ENCODE results near the gene ASTL. TPM values are rescaled to one million over a fixed set of nuclear protein-coding genes. Genes with fewer than 3 reads are reported as not detected.
"Not testable (repeated sequence)": the region's sequence is repeated elsewhere in the genome, so short reads cannot be mapped to it uniquely, and the experiment has no call there.

The ASTL gene
- total RNA-seq (2014; rRNA removed; shearing (Covaris generic)): 0.17 TPM in 1 of 2 replicates, not detected in the other

DNA sequence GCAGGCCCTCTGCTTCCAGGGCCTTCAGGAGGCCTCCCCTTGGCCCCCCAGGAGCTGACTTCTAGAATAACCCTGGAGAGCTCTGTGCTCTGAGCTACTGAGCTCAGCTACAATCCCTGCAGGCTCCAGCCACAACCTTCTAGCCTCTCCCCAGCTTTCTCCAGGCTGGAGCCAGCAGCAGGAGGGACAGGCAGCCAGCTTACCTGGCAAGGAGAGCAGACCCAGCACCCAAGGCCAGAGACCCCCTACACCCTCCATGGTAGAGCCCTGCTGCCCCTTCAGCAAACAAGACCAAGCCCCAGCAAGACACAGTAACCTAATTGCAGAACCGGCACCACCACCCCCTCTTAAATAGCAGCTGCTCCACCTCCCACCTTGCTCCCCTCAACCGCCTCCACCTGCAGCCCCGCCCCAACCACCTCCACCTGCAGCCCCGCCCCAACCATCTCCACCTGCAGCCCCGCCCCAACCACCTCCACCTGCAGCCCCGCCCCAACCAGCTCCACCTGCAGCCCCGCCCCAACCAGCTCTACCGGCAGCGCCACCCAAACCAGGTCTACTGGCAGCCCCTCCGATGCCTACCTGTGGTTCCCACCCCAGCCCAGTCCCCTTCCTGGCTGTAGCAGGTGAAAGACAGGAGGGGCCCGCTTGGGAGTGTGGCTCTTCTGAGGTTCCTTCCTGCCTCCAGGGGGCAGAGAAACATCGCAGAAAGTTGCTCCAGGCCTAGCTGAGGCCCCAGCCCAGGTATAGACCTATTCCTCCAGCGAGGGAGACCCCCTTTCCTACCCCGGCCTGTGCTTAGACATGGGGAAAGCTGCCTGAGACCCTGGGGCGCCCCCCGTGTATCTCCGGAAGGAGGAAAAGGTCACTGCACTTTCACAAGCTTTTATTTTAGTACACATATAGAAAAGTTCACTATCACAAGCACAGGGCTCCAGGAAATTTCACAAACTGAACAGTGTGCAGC, at the start of gene ASTL:
Gene ASTL, minus strand, starts transcription at position 324 of the 967 bp plus-strand sequence. Its CDS starts 66 bp downstream, at position 258.
- DNase-seq (ENCODE audit: low read depth): peak; percentile 58

DNA sequence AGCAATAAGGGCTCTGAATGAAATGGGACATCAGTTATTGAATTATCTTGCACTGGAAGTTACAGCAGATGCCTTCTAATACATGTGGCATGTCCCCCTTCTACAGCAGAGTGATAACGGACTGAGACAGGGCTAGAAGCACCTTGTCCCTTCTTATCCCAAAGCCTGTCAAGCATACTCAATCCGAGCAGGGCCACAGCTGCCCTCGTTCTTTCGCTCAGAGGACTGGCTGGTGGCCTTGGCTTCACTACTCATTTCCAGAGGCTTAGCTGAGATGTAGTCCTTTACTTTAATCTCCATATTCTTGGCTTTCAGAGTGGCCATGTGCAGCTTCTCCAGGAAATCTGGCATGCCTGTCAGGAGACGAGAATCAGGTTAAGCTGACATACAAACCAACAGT, 48.3 kb upstream of the ASTL start:
- no peak for DNase-seq (ENCODE audit: low read depth)

- no peak for DNase-seq (ENCODE audit: low read depth)
These were observed 47.2 kb upstream of the ASTL start for GRCh38 chr2:96185516-96185915.

DNA sequence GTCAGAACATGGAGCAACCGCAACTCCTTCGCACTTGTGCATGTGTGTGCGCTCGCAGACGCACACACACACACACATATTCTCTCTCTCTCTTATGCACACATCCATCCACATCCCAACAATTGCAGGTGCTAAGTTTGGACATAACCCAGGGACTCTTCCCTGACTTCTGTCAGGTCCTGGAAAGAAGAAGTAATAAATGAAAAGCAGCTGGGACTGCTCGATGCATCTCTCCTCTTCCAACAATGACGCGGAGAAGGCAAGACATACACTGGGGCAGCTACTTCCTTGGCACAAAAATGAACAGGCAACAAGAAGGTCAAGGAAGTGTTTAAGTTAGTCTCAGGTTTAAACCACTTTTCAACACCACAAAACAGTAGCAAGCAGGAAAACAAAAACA, 46.7 kb upstream of the ASTL start:
- DNase-seq (ENCODE audit: low read depth): no peak

DNA sequence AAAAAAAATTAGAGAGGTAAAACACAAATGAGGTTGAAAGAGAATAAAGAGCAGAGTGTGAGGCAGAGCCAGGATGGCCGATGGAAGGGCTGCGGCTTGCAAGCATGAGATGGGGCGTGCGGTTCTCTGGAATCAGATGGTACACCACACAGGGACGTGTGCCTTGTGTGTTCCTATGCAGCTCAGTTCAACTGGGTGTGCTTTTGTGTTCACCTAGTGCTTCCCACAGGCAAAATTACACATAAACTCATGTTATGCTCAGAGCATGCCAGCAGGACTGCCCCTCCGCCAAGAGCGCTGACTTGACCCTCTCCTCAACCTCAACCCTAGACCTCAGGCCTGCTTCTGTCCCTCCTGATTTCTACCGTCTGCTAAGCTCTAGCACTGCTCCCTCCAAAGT, 45.9 kb upstream of the ASTL start:
- no peak for DNase-seq (ENCODE audit: low read depth)

GRCh38 chr2:96181529-96181928, 43.2 kb upstream of the ASTL start:
- no peak for DNase-seq (ENCODE audit: low read depth)

- no peak for DNase-seq (ENCODE audit: low read depth)
These were observed 42.2 kb upstream of the ASTL start for GRCh38 chr2:96180521-96180920.

GRCh38 chr2:96180002-96180401, 41.7 kb upstream of the ASTL start:
- DNase-seq (ENCODE audit: low read depth): no peak

- DNase-seq (ENCODE audit: low read depth): no peak
These were observed 38.4 kb upstream of the ASTL start for GRCh38 chr2:96176661-96177060.

DNA sequence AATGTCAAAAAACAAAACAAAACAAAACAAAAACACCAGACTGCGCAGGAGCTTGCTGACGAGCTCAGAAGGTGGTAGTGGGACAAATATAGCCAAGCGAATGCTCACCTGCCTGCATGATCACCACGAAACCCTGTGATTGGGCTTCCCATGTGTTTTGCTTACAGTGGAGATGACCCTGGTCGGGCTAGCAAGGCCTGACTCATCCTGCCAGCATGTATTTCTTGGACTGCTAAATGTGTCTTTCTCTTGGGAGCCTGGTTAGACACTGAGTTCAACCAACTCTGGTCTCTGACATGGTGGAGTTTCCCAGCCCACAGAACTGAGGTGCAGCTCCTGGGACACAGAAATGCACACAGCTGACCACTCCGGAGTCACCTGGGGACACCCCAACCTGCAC, 37.6 kb upstream of the ASTL start:
- peak; percentile 67 for DNase-seq (ENCODE audit: low read depth)

- DNase-seq (ENCODE audit: low read depth): peak; percentile 73
These were observed 36.2 kb upstream of the ASTL start for GRCh38 chr2:96174251-96175144.

- DNase-seq (ENCODE audit: low read depth): no peak
These were observed 33.5 kb upstream of the ASTL start for GRCh38 chr2:96171831-96172230.

DNA sequence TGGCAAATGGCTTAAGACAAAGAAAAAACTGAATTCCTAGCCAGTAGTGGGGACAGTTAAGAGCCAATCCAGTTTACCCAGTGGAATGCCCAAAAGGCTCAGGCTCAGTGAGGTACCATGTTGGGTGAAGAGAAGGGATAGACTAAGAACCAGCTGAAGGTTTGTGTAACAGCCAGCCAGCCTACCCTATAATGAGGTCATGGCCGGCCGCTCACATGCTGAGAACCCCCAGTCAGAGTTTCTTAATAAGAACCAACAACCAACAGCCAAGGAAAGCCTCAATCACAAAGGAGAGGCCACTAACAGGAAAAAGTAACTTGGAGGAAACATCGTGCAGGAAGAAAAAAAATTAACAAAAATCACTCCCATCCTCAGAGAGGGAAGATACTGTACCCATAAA, 32.3 kb upstream of the ASTL start:
- no peak for DNase-seq (ENCODE audit: low read depth)

DNA sequence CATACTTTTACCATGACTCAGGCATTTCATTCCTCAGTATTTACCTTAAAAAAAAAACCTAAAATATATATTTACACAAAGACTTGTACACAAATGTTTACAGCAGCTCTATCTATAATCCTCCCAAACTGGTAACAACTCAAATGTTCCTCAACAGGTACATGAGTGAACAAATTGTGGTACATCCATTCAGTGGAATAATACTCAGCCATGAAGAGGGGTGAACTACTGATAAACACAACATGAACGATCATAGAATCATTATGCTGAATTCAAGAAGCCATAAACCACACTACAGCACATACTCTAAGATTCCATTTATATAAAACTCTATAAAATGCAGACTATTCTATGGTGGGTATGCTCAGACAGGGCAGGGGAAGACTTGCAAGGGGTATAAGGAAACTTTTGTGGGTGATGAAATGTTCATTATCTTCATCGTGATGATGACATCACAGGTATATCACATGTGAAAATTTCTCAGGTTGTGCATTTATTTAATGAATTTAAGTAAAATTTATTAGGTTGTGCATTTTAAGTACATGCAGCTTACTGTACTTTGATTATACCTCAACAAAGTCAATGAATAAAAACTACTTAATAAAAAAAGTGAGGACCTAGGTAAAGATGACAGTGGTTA, 31.7 kb upstream of the ASTL start:
- DNase-seq (ENCODE audit: low read depth): no peak

DNA sequence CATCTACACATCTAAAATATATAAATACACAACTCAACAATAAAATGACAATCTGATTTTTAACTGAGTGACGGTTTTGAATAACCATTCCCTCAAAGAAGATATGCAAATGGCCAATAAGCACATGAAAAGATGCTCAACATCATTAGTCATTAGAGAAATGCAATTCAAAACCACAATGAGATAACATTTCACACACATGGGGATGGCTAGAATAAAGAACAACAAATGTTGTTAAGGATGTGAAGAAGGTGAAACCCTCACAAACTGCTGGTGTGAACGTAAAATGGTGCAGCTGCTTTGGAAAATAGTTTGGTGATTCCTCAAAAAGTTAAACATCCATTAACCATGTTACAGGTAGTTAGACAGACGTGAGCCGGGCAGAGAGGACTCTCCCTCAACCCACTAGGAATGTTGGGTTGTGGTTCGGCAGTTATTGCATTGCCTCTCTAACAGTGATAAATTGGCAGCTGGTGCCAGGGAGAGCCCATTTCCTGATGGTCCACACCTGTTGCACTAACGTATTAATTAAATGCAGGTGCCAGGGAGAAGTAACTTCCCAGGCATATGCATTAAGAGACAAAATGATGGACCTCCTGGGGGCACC, 29.2 kb upstream of the ASTL start:
- peak; percentile 74 for DNase-seq (ENCODE audit: low read depth)

- no peak for DNase-seq (ENCODE audit: low read depth)
These were observed 26.3 kb upstream of the ASTL start for GRCh38 chr2:96164459-96165184.

DNA sequence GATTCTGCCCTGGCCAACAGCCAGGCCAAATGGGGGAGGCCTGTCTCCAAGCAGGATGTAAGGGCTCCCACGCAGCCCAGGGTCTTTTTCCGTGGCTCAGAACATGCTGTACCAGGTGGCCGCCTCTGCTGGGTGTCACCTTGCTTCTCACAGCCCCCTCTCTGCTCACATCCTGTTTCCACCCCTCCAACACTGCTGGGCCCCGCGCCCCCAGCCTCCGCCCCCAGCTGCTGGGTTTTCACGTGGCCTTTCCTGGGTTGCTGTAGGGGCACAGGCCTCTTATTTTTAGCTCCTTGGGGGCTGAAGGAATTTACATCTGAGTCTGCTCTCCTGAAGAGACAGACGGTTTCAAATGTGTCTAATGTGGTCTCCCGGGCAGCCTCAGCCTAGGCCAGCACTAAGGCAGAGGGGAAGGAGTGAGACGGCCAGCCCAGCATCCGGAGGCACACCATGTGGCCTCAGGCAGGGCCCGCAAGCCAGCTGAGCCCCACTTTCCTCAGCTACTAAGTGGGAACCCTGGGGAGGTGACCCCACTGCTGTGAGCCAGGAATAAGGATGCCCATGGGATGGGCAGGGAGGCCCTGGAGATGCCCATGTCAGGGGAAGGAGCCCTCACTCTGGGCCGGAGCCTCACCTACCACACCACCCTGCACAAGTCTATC, 25.6 kb upstream of the ASTL start:
- no peak for DNase-seq (ENCODE audit: low read depth)

DNA sequence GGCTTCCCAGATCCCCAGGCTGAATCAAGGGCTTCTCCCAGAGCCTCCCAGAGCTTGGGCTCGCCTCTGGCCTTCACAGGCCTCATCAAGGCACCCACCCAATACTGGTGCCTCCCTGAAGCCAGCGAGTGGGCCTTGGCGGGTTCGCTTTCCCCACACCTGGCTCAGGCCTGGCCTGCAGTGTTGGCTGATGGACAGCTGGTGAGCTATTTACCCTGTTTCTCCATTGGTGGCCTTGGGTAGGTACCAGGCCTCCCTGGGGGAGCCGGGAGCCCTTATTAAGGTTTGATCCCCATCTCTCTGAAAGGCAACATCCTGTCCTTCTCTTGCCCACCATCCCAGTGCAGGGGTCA, 25.1 kb upstream of the ASTL start:
- no peak for DNase-seq (ENCODE audit: low read depth)

DNA sequence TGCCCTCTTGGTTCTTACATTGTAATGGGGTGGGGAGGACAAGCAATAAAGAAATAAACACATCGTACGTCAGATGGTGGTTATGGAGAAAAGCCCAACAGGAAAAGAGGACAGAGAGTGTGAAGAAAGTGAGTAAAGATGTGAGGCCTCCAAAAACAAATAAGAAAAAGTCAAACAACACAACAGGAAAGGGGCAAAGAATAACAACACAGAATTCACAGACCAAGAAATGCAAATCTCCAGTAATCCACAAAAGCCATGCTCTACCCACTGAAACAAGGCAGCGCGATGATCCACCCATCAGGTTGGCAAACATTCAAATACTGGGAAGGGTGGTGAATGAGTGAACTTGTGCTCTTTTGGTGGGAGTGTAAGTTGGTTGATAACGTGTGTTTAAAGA, 23.6 kb upstream of the ASTL start:
- no peak for DNase-seq (ENCODE audit: low read depth)

GRCh38 chr2:96160366-96160765, 22.1 kb upstream of the ASTL start:
- not testable (repeated sequence) for DNase-seq (ENCODE audit: low read depth)
